ENCODE results near the gene ATP11A.
"Not testable (repeated sequence)": the region's sequence is repeated elsewhere in the genome, so short reads cannot be mapped to it uniquely, and the experiment has no call there.

The ATP11A gene

GRCh38 chr13:112832811-112833210 is 143.0 kb downstream of the ATP11A start:
- intact Hi-C loops (cut with DNase I) = no loop called here
- DNase-seq = peak in 1 of 42 donors; percentile 11

- intact Hi-C loops (cut with DNase I) = no loop called here
- peak in 1 of 42 donors; percentile 5 for DNase-seq
These were observed 143.9 kb downstream of the ATP11A start for GRCh38 chr13:112833551-112834257.

- peak in 1 of 42 donors; percentile 10 for DNase-seq
- intact Hi-C loops (cut with DNase I) = no loop called here
These were observed 145.5 kb downstream of the ATP11A start for GRCh38 chr13:112835344-112835743.

- peak in 1 of 42 donors; percentile 2 for DNase-seq
- intact Hi-C loops (cut with DNase I) = no loop called here
These were observed 146.0 kb downstream of the ATP11A start for GRCh38 chr13:112835796-112836195.

GRCh38 chr13:112836940-112837339 is 147.1 kb downstream of the ATP11A start:
- DNase-seq = peak in 1 of 42 donors; percentile 8
- intact Hi-C loops (cut with DNase I) = no loop called here

GRCh38 chr13:112837371-112838037 is 147.7 kb downstream of the ATP11A start:
- intact Hi-C loops (cut with DNase I) = no loop called here
- DNase-seq = peak in 11 of 42 donors; percentile 15 to 54 (median 32)

- peak in 1 of 42 donors; percentile 8 for DNase-seq
- intact Hi-C loops (cut with DNase I) = no loop called here
These were observed 148.4 kb downstream of the ATP11A start for GRCh38 chr13:112838038-112838841.

GRCh38 chr13:112838842-112839117 is 148.9 kb downstream of the ATP11A start:
- intact Hi-C loops (cut with DNase I) = no loop called here
- DNase-seq = peak in 2 of 42 donors; percentile 3 to 25

- DNase-seq = peak in 2 of 42 donors; percentile 1 to 25
- intact Hi-C loops (cut with DNase I) = no loop called here
These were observed 149.7 kb downstream of the ATP11A start for GRCh38 chr13:112839356-112840105.

GRCh38 chr13:112840472-112841302 is 150.8 kb downstream of the ATP11A start:
- DNase-seq = peak in 1 of 42 donors; percentile 10
- intact Hi-C loops (cut with DNase I) = no loop called here

GRCh38 chr13:112841303-112842015 is 151.6 kb downstream of the ATP11A start:
- DNase-seq = peak in 1 of 42 donors; percentile 9
- intact Hi-C loops (cut with DNase I) = not testable (repeated sequence)

GRCh38 chr13:112842343-112842856 is 152.6 kb downstream of the ATP11A start:
- intact Hi-C loops (cut with DNase I) = no loop called here
- peak in 1 of 42 donors; percentile 11 for DNase-seq

GRCh38 chr13:112842931-112843391 is 153.1 kb downstream of the ATP11A start:
- peak in 1 of 42 donors; percentile 10 for DNase-seq
- intact Hi-C loops (cut with DNase I) = no loop called here

- DNase-seq = peak in 1 of 42 donors; percentile 6
- intact Hi-C loops (cut with DNase I) = no loop called here
These were observed 153.7 kb downstream of the ATP11A start for GRCh38 chr13:112843392-112844111.

GRCh38 chr13:112844411-112844810 is 154.6 kb downstream of the ATP11A start:
- intact Hi-C loops (cut with DNase I) = no loop called here
- peak in 1 of 42 donors; percentile 3 for DNase-seq

GRCh38 chr13:112844879-112845278 is 155.0 kb downstream of the ATP11A start:
- intact Hi-C loops (cut with DNase I) = no loop called here
- peak in 1 of 42 donors; percentile 6 for DNase-seq

Data from head of caudate nucleus (tissue), 42 donors.